Measurements from ENCODE around the gene PLEKHJ1. TPM values are rescaled to one million over a fixed set of nuclear protein-coding genes. Genes with fewer than 3 reads are reported as not detected.

The PLEKHJ1 gene
- total and polyA plus RNA-seq, 2 of the 13 experiments (the other 11 are each of a cell fraction or from before 2014, with no cell fraction given), result 70.5 to 130 TPM

DNA sequence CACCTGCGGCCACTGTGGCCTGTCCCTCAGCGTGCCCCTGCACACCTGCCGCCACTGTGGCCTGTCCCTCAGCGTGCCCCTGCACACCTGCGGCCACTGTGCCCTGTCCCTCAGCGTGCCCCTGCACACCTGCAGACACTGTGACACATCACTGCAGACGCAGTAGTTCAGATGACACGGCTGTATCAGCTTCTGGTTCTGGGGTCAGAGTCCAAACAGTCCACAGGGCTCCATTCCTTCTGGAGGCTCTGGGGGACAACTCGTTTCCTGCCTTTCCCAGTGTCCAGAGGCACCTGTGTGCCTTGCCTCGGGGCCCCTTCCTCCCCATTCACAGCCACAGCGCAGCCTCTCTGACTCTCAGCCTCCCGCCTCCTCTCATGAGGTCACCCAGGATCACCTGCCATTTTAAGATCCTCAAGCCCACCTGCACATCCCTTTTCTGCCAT lies 6.0 kb upstream of the PLEKHJ1 start:
- H4K20me1 ChIP-seq (ENCODE audit: insufficient read depth, low read length), result peaks cover 51% of the 10 kb centered on the region
- peak overlapping the region in 1 of 3 experiments; percentile 45; a peak in 1 of 6 replicates for H3K4me3 ChIP-seq (replicated peaks in 1 of 3; ENCODE audit: insufficient read depth in 1 of 3, low read depth in 2 of 3, low read length in 3 of 3)
- intact Hi-C loops (cut with micrococcal nuclease; ENCODE audit: unreplicated experiment), result no loop called here
- H3K36me3 ChIP-seq (replicated peaks in 1 of 2; ENCODE audit: control insufficient read depth in 1 of 2, insufficient read depth in 2 of 2, low read length in 2 of 2), result peaks cover 25 to 43% of the 10 kb centered on the region in 2 experiments; a peak in 4 of 5 replicates
- DNase-seq (ENCODE audit: low spot score) (peak; percentile 77), ATAC-seq (peak; percentile 81), FAIRE-seq (peak; percentile 60)
- peaks cover 67% of the 10 kb centered on the region for H3K79me2 ChIP-seq (ENCODE audit: insufficient read depth, low read length)
- WGBS (ENCODE audit: low lambda C conversion rate), result 20% methylated on average over 7 of the region's 12 CpGs
- ChIA-PET CTCF (ENCODE audit: low intra/inter-chr PET ratio, low total read pairs) (interaction anchor here (1.4 kb wide), 1 partner anchor 74 kb away, joined by 5 read pairs; no protein-coding TSS in a partner anchor), POLR2A (interaction anchor here (1.4 to 5.8 kb wide), 3 partner anchors 11 to 25 kb away, joined by 4 to 35 read pairs (median 9); no protein-coding TSS in a partner anchor)
- H3K9ac ChIP-seq (ENCODE audit: insufficient read depth, low read depth, low read length), result peak overlapping the region; percentile 18
- H3K4me2 ChIP-seq (ENCODE audit: low read depth, low read length), result peak overlapping the region; percentile 98
- H3K27me3 ChIP-seq (ENCODE audit: control insufficient read depth in 1 of 2, insufficient read depth in 2 of 2, low read length in 2 of 2), result no peaks in the 10 kb centered on the region
- in situ Hi-C loops (cut with HindIII; ENCODE audit: extremely low pct_ligation_motif_present, low pct_unique_long_range_greater_than_20kb), result no loop called here
- no peaks in the 10 kb centered on the region for H3K9me3 ChIP-seq (ENCODE audit: low read length)
- H3K4me1 ChIP-seq (ENCODE audit: insufficient read depth, low read length), result peaks cover 71% of the 10 kb centered on the region
- no peak overlapping the region for H2AFZ ChIP-seq (ENCODE audit: low read length)
- no TSS peak for BruUV-seq (replicated peaks)
- H3K27ac ChIP-seq (ENCODE audit: extremely low read length, insufficient read depth, low read length), result peak overlapping the region; percentile 58
- TF ChIP-seq KLF13 (CRISPR knock-in tag; IDR thresholded peaks at IDR 0.05) (no peak), AGO2 (optimal IDR thresholded peaks at IDR 0.05; ENCODE audit: low read depth, low read length) (peak; percentile 47), HHEX (CRISPR knock-in tag; IDR thresholded peaks at IDR 0.05) (no peak; the same call in 1 of the 2 replicates), KMT2B (CRISPR knock-in tag; IDR thresholded peaks at IDR 0.05) (no peak), JARID2 (CRISPR knock-in tag; IDR thresholded peaks at IDR 0.05; ENCODE audit: insufficient replicate concordance) (no peak), POLR2AphosphoS2 (IDR thresholded peaks at IDR 0.05; ENCODE audit: low read depth, low read length) (no peak), FOXO1 (CRISPR knock-in tag; IDR thresholded peaks at IDR 0.05) (no peak), SIN3A (IDR thresholded peaks at IDR 0.05; ENCODE audit: borderline replicate concordance, low read depth, low read length) (peak; percentile 46; the same call in 1 of the 2 replicates), HNRNPL (IDR thresholded peaks at IDR 0.05; ENCODE audit: low read depth, low read length) (peak; percentile 58; the same call in 1 of the 2 replicates), ZNF615 (CRISPR knock-in tag; IDR thresholded peaks at IDR 0.05; ENCODE audit: borderline replicate concordance) (no peak), TAF15 (IDR thresholded peaks at IDR 0.05; ENCODE audit: low read depth, low read length, poor library complexity, severe bottlenecking) (no peak), FOXA1 (IDR thresholded peaks at IDR 0.05) (no peak), FOXA1 (CRISPR knock-in tag; IDR thresholded peaks at IDR 0.05) (peak; percentile 32; the same call in 1 of the 2 replicates), ZNF431 (CRISPR knock-in tag; IDR thresholded peaks at IDR 0.05; ENCODE audit: borderline replicate concordance, low read depth) (no peak), HMGA1 (CRISPR knock-in tag; conservative IDR thresholded peaks at IDR 0.05) (no peak), ARNT (IDR thresholded peaks at IDR 0.05) (no peak), SALL2 (CRISPR knock-in tag; IDR thresholded peaks at IDR 0.05) (no peak)
- TF ChIP-seq, protein P1, sequence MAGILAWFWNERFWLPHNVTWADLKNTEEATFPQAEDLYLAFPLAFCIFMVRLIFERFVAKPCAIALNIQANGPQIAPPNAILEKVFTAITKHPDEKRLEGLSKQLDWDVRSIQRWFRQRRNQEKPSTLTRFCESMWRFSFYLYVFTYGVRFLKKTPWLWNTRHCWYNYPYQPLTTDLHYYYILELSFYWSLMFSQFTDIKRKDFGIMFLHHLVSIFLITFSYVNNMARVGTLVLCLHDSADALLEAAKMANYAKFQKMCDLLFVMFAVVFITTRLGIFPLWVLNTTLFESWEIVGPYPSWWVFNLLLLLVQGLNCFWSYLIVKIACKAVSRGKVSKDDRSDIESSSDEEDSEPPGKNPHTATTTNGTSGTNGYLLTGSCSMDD (CRISPR knock-in tag; IDR thresholded peaks at IDR 0.05), result no peak
- TF ChIP-seq, protein P2, sequence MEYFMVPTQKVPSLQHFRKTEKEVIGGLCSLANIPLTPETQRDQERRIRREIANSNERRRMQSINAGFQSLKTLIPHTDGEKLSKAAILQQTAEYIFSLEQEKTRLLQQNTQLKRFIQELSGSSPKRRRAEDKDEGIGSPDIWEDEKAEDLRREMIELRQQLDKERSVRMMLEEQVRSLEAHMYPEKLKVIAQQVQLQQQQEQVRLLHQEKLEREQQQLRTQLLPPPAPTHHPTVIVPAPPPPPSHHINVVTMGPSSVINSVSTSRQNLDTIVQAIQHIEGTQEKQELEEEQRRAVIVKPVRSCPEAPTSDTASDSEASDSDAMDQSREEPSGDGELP (IDR thresholded peaks at IDR 0.05; ENCODE audit: borderline replicate concordance, low read depth), result peak; percentile 24; the same call in 1 of the 2 replicates
- TF ChIP-seq, protein P3, sequence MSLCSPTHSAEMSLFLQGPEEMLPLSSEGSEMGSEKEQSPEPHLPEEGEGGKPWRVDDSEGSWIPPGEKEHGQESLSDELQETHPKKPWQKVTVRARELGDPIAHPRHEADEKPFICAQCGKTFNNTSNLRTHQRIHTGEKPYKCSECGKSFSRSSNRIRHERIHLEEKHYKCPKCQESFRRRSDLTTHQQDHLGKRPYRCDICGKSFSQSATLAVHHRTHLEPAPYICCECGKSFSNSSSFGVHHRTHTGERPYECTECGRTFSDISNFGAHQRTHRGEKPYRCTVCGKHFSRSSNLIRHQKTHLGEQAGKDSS (CRISPR knock-in tag; IDR thresholded peaks at IDR 0.05; ENCODE audit: borderline replicate concordance, low read depth), result no peak
- TF ChIP-seq, protein P4, sequence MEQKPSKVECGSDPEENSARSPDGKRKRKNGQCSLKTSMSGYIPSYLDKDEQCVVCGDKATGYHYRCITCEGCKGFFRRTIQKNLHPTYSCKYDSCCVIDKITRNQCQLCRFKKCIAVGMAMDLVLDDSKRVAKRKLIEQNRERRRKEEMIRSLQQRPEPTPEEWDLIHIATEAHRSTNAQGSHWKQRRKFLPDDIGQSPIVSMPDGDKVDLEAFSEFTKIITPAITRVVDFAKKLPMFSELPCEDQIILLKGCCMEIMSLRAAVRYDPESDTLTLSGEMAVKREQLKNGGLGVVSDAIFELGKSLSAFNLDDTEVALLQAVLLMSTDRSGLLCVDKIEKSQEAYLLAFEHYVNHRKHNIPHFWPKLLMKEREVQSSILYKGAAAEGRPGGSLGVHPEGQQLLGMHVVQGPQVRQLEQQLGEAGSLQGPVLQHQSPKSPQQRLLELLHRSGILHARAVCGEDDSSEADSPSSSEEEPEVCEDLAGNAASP (CRISPR knock-in tag; IDR thresholded peaks at IDR 0.05; ENCODE audit: borderline replicate concordance), result no peak
- TF ChIP-seq, protein P5, sequence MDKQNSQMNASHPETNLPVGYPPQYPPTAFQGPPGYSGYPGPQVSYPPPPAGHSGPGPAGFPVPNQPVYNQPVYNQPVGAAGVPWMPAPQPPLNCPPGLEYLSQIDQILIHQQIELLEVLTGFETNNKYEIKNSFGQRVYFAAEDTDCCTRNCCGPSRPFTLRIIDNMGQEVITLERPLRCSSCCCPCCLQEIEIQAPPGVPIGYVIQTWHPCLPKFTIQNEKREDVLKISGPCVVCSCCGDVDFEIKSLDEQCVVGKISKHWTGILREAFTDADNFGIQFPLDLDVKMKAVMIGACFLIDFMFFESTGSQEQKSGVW (CRISPR knock-in tag; IDR thresholded peaks at IDR 0.05; ENCODE audit: borderline replicate concordance), result no peak
